Breast epithelium (tissue), 3 donors: ENCODE results near the gene EP300.

Experiments
- POLR2A ChIP-seq: fragments of 450-650 bp; IDR thresholded peaks from one replicate; pipeline ENCODE4 v1.6.1; 2016; ENCODE audit warnings: antibody characterized with exemption, mild to moderate bottlenecking, moderate library complexity
- TF ChIP-seq, protein P1 (sequence below), 3 donors: fragments of 450-650 bp; IDR thresholded peaks; one replicate each; pipeline ENCODE4 v1.5.1; 2016 to 2017; ENCODE audit warnings: antibody characterized with exemption in 3 of 3, mild to moderate bottlenecking in 3 of 3, moderate library complexity in 3 of 3

DNA sequence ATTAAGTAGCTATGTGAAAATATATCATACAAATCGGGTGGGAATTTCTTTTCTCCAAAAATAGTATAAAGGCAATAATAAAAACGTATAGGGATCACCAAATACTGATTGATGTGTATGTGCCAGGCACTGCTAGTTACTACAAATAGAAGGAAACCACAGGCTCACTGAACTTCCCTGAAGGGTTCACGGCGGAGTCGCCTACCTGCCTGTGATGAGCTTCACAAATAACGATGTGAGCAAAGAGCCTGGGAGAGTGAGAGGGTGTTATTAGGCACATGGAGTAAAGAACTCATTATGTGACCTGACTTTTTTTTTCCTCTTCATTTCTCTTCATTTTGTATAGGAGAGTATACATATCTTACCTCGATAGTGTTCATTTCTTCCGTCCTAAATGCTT, 76.8 kb downstream of the EP300 start:
- TF ChIP-seq, protein P1, sequence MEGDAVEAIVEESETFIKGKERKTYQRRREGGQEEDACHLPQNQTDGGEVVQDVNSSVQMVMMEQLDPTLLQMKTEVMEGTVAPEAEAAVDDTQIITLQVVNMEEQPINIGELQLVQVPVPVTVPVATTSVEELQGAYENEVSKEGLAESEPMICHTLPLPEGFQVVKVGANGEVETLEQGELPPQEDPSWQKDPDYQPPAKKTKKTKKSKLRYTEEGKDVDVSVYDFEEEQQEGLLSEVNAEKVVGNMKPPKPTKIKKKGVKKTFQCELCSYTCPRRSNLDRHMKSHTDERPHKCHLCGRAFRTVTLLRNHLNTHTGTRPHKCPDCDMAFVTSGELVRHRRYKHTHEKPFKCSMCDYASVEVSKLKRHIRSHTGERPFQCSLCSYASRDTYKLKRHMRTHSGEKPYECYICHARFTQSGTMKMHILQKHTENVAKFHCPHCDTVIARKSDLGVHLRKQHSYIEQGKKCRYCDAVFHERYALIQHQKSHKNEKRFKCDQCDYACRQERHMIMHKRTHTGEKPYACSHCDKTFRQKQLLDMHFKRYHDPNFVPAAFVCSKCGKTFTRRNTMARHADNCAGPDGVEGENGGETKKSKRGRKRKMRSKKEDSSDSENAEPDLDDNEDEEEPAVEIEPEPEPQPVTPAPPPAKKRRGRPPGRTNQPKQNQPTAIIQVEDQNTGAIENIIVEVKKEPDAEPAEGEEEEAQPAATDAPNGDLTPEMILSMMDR (IDR thresholded peaks at IDR 0.05): no peak
- no peak for TF ChIP-seq POLR2A
